Left lung (tissue), 10 donors: ENCODE measurements around the gene STRIP2. TPM values are rescaled to one million over a fixed set of nuclear protein-coding genes. Genes with fewer than 3 reads are reported as not detected.

Experiments
- ATAC-seq: fragments of 200-7000 bp; cut with Tn5 transposase; one replicate; pipeline ENCODE4 v1.9.1; 2020; ENCODE audit warnings: moderate library complexity
- DNase-seq, 4 donors: peaks; one replicate each; pipeline ENCODE4 v3.0.0-alpha.2; 2013 to 2020
- H3K27ac ChIP-seq, 2 donors: fragments of 200-600 bp; sonication (generic) in 1 of 2; one replicate each; pipeline versions ENCODE4 v1.5.0 to v1.8.0; 2020 to 2021
- H3K27me3 ChIP-seq, 2 donors: fragments of 200-600 bp; sonication (generic) in 1 of 2; one replicate each; pipeline versions ENCODE4 v1.5.0 to v1.8.0; 2020 to 2021
- H3K36me3 ChIP-seq, 2 donors: fragments of 200-600 bp; sonication (generic) in 1 of 2; one replicate each; pipeline versions ENCODE4 v1.5.0 to v1.8.0; 2020 to 2021
- H3K4me1 ChIP-seq, 2 donors: fragments of 200-600 bp; one replicate each; pipeline ENCODE4 v1.8.0; 2021
- H3K4me3 ChIP-seq, 2 donors: fragments of 200-600 bp; sonication (generic) in 1 of 2; one replicate each; pipeline versions ENCODE4 v1.5.0 to v1.8.0; 2020 to 2021; ENCODE audit warnings: mild to moderate bottlenecking in 1 of 2
- H3K9me3 ChIP-seq, 2 donors: fragments of 200-600 bp; sonication (generic) in 1 of 2; one replicate each; pipeline versions ENCODE4 v1.5.0 to v1.8.0; 2020 to 2021
- intact Hi-C, 2 donors: fragments of 100-400 bp; cut with DNase I; formaldehyde crosslinking; loops; one replicate each; pipeline versions ENCODE4 v1.11.2 to v1.14.2; 2022
- polyA plus RNA-seq, 6 donors: library from polyadenylated mRNA; unstranded; fragments of 120-200 nt; gene quantifications; one replicate each; pipeline ENCODE4 v1.2.1, GENCODE V29; 2013; ENCODE audit not compliant: insufficient read length in 6 of 6
- total RNA-seq, 2 donors: library from RNA; stranded (reverse); fragmentation: NEBNext Ultra II Directional; extraction: Animal tissue kit (Norgen Biotek cat#: 25700); gene quantifications; one replicate each; pipeline ENCODE4 v1.2.1, GENCODE V29; 2021
- TF ChIP-seq, protein P1 (sequence below), 2 donors: fragments of 200-600 bp; sonication (generic) in 1 of 2; IDR thresholded peaks; one replicate each; pipeline versions ENCODE4 v1.5.0 to v1.8.0; 2021; ENCODE audit warnings: antibody characterized with exemption in 2 of 2
- donor health status: DM: no; HTN: yes; CAD: no.
- donor health status: DM: no; HTN: no; CAD: no.

Gene STRIP2
- total and polyA plus RNA-seq, 8 donors, result 4.4 to 6.3 (median 5.6) TPM

DNA sequence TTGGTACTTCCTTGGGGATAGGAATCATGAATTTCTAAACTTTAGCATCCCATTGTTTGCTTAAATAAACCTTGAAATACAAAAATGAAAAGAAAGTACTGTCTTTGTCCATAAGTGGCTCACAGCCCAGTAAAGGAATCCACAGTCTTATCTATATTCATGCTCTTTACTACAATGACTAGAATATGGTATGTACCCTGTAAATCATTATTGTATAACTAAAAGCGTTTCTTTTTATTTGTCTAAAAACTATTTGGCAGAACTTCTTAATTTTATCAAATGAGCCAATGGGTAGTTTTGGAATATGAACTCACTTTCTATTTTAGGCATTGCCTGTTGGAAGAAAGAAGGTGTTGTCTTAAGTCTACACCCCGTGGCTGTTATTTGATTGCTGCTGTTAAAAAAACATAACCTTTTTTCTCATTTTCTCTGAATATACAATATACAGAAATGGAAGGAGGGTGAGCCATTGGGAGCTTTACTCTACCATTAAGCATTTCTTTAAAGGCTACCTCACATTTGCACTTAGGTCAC, 12.4 kb upstream of the STRIP2 start:
- no peaks in the 10 kb centered on the region for H3K9me3 ChIP-seq
- no peak overlapping the region for H3K4me3 ChIP-seq
- intact Hi-C loops, result no loop called here
- ATAC-seq (no peak), DNase-seq (no peak)
- TF ChIP-seq, protein P1, sequence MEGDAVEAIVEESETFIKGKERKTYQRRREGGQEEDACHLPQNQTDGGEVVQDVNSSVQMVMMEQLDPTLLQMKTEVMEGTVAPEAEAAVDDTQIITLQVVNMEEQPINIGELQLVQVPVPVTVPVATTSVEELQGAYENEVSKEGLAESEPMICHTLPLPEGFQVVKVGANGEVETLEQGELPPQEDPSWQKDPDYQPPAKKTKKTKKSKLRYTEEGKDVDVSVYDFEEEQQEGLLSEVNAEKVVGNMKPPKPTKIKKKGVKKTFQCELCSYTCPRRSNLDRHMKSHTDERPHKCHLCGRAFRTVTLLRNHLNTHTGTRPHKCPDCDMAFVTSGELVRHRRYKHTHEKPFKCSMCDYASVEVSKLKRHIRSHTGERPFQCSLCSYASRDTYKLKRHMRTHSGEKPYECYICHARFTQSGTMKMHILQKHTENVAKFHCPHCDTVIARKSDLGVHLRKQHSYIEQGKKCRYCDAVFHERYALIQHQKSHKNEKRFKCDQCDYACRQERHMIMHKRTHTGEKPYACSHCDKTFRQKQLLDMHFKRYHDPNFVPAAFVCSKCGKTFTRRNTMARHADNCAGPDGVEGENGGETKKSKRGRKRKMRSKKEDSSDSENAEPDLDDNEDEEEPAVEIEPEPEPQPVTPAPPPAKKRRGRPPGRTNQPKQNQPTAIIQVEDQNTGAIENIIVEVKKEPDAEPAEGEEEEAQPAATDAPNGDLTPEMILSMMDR (IDR thresholded peaks at IDR 0.05), result no peak
- H3K27me3 ChIP-seq, result no peaks in the 10 kb centered on the region
- H3K36me3 ChIP-seq, result peaks cover 0 to 24% of the 10 kb centered on the region in 2 donors
- H3K27ac ChIP-seq, result no peak overlapping the region
- no peaks in the 10 kb centered on the region for H3K4me1 ChIP-seq

DNA sequence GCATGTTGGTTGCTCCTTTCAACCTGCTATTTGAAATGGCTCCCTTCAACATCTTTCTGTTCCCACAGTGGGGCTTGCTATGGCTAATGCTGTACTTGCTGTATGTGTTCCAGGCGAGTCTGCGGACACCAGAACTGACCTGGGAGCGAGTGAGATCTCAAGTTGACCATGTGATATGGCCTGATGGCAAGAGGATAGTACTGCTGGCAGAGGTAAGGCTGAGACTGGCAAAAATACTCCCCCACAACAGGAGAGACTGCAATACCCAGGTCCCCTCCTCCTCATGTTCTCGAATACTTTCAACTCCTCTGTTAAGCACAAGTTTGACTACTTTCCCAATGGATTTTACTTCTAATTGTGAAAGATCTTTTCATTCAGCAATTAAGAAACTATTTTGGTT, 11.5 kb upstream of the STRIP2 start:
- no peaks in the 10 kb centered on the region for H3K9me3 ChIP-seq
- peaks cover 0 to 32% of the 10 kb centered on the region in 2 donors for H3K36me3 ChIP-seq
- no peak for DNase-seq
- no peak overlapping the region for H3K27ac ChIP-seq
- no peaks in the 10 kb centered on the region for H3K27me3 ChIP-seq
- no peaks in the 10 kb centered on the region for H3K4me1 ChIP-seq
- intact Hi-C loops, result no loop called here
- ATAC-seq, result no peak
- TF ChIP-seq, protein P1 (IDR thresholded peaks at IDR 0.05), result no peak
- no peak overlapping the region for H3K4me3 ChIP-seq

DNA sequence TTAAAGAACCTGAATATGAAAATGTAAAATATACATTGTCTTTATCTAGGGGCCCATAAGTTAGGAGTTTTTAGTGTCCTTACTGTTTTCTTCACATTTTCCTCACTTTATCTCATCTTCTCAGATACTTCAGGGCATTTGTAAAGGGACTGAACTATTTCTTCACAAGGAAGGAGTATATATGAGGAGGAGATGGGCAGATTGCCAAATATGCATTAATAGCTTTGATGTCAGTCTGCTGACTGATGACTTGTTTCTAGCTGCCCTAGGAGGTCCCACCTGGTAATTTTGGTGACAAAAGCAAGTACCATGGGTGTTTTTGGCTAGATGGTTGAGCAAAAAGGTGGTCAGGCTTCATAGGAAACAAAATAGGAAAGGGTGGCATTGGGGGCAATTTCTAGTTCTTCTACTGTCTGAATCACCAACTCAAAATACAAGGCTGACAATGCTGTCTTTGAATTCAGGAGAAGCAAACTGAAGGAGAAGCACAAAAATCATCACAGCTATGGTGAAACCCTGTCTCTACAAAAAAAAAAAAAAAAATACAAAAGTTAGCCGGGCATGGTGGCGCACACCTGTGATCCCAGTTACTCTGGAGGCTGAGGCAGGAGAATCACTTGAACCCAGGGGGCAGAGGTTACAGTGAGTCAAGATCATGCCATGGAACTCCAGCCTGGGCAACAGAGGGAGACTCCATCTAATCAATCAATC, 10.4 kb upstream of the STRIP2 start:
- ATAC-seq (no peak), DNase-seq (no peak)
- no peak overlapping the region for H3K4me3 ChIP-seq
- H3K27me3 ChIP-seq, result no peaks in the 10 kb centered on the region
- H3K9me3 ChIP-seq, result no peaks in the 10 kb centered on the region
- no peaks in the 10 kb centered on the region for H3K4me1 ChIP-seq
- H3K27ac ChIP-seq, result no peak overlapping the region
- H3K36me3 ChIP-seq, result peaks cover 0 to 32% of the 10 kb centered on the region in 2 donors
- TF ChIP-seq, protein P1 (IDR thresholded peaks at IDR 0.05), result no peak
- intact Hi-C loops, result no loop called here

DNA sequence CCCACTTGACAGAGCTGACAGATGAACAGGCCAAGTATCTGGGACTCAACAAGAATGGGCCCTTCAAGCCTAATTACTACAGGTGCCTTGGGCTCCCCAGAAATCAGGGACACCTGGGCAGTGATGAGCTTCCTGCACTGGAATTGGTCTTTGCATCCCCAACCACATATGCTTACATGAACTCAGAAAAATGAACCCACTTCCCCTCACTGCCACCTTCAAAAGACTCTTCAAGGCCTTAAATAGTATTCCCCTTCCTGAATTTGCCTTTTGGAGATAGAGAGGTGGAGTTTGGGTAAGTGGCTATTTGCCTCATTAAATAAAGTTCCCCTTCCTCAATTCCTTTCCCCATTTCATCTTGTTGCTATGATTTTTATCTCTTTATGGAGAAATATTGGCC, 7.8 kb upstream of the STRIP2 start:
- Histone ChIP-seq H3K4me3 (no peak overlapping the region), H3K9me3 (no peaks in the 10 kb centered on the region), H3K36me3 (peaks cover 0 to 32% of the 10 kb centered on the region in 2 donors), H3K27ac (no peak overlapping the region), H3K27me3 (no peaks in the 10 kb centered on the region), H3K4me1 (no peaks in the 10 kb centered on the region)
- intact Hi-C loops, result no loop called here
- no peak for DNase-seq
- TF ChIP-seq, protein P1 (IDR thresholded peaks at IDR 0.05), result no peak
- no peak for ATAC-seq

DNA sequence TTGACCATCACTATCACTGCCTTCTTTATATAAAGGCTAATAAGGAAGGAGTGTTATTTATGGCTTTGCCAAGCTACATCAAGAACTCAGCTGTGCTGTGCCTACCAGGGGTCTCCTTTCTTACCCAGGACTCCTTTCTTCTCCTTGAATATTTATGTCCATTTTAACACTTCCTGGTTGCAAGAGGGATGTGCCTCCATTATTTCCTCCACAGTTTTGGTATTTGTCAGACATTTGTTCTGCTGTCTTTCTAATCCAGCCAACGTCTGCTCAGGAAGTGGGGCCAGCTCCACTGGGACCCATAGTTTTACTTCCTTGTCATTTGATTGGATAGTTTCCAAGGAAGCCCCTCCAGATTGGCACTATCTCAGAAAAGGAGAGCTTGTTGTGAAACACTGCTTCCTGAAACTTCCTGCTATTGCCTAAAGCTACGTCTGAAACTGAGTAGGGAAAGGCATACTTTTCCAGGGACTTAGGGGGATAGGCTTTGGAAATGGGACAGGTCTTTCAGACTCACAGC, 6.6 kb upstream of the STRIP2 start:
- intact Hi-C loops, result no loop called here
- TF ChIP-seq, protein P1 (IDR thresholded peaks at IDR 0.05), result no peak
- Histone ChIP-seq H3K27me3 (peaks cover 0 to 7% of the 10 kb centered on the region in 2 donors), H3K9me3 (no peaks in the 10 kb centered on the region), H3K4me3 (no peak overlapping the region), H3K27ac (no peak overlapping the region), H3K36me3 (peaks cover 0 to 31% of the 10 kb centered on the region in 2 donors), H3K4me1 (no peaks in the 10 kb centered on the region)
- ATAC-seq (no peak), DNase-seq (no peak)
